ENCODE data around the gene ATM.
"Not testable (repeated sequence)": the region's sequence is repeated elsewhere in the genome, so short reads cannot be mapped to it uniquely, and the experiment has no call there.

The ATM gene

DNA sequence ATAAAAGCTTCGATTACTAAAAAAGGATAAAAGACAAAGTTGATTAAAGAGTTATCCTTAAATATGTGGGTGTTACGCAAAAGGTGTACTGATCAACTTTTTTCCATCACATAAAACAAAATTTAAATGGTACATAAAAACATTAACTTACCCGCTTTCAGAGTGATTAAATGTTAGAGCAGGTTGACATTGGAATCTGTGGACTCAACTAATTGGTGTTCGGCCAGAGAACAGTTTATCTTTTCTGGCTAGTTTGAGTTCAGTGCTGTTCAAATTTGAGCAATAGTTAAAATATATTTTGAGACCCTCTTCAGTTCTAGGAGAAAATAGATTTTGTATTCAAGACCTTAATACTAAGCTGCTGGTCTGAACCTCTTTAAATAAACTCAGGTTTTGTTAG, 56.1 kb downstream of the ATM start:
- no peaks in the 10 kb centered on the region for H4K20me1 ChIP-seq (ENCODE audit: insufficient read depth, low read length)
- TF ChIP-seq, protein P1, sequence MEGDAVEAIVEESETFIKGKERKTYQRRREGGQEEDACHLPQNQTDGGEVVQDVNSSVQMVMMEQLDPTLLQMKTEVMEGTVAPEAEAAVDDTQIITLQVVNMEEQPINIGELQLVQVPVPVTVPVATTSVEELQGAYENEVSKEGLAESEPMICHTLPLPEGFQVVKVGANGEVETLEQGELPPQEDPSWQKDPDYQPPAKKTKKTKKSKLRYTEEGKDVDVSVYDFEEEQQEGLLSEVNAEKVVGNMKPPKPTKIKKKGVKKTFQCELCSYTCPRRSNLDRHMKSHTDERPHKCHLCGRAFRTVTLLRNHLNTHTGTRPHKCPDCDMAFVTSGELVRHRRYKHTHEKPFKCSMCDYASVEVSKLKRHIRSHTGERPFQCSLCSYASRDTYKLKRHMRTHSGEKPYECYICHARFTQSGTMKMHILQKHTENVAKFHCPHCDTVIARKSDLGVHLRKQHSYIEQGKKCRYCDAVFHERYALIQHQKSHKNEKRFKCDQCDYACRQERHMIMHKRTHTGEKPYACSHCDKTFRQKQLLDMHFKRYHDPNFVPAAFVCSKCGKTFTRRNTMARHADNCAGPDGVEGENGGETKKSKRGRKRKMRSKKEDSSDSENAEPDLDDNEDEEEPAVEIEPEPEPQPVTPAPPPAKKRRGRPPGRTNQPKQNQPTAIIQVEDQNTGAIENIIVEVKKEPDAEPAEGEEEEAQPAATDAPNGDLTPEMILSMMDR (IDR thresholded peaks at IDR 0.05; ENCODE audit: low read depth, low read length), result no peak
- no peak for TF ChIP-seq EZH2phosphoT487 (IDR thresholded peaks at IDR 0.05; ENCODE audit: low read depth)
- peaks cover 23% of the 10 kb centered on the region for H3K36me3 ChIP-seq (replicated peaks; ENCODE audit: low read depth, low read length)
- no peak overlapping the region for H3K4me2 ChIP-seq (ENCODE audit: low read length)
- H3K4me3 ChIP-seq (ENCODE audit: low read length), result no peak overlapping the region
- no peaks in the 10 kb centered on the region for H3K4me1 ChIP-seq (ENCODE audit: low read length)
- H2AFZ ChIP-seq (ENCODE audit: low read depth, low read length), result no peak overlapping the region
- no peak overlapping the region for H3K9ac ChIP-seq (ENCODE audit: low read length)
- H3K27me3 ChIP-seq (ENCODE audit: low read depth, low read length), result no peaks in the 10 kb centered on the region
- H3K27ac ChIP-seq (ENCODE audit: low read length), result no peak overlapping the region
- no peaks in the 10 kb centered on the region for H3K79me2 ChIP-seq (ENCODE audit: low read length)
- no peaks in the 10 kb centered on the region for H3K9me3 ChIP-seq (ENCODE audit: insufficient read depth, low read length)

DNA sequence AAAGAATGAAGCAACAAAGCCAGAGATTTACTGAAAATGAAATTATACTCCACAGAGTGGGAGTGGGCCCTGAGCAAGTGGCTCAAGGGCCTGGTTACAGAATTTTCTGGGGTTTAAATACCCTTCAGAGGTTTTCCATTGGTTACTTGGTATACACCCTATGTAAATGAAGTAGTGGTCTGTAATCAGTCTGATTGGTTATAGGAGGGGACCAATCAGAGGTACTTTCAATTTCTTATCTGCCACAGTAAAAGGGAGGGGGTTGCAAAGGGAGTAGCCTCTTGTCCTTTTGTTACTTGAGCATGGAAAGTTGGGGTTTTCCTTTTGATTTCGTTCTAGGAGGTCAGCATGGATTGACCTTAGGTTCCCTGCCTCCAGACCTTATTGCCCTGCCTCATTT, 63.5 kb downstream of the ATM start:
- no peak overlapping the region for H3K9ac ChIP-seq (ENCODE audit: low read length)
- H3K27ac ChIP-seq (ENCODE audit: low read length), result no peak overlapping the region
- H3K36me3 ChIP-seq (replicated peaks; ENCODE audit: low read depth, low read length), result peaks cover 22% of the 10 kb centered on the region
- no peak overlapping the region for H3K4me2 ChIP-seq (ENCODE audit: low read length)
- H2AFZ ChIP-seq (ENCODE audit: low read depth, low read length), result no peak overlapping the region
- H3K4me1 ChIP-seq (ENCODE audit: low read length), result no peaks in the 10 kb centered on the region
- TF ChIP-seq, protein P1 (IDR thresholded peaks at IDR 0.05; ENCODE audit: low read depth, low read length), result no peak
- no peak for TF ChIP-seq EZH2phosphoT487 (IDR thresholded peaks at IDR 0.05; ENCODE audit: low read depth)
- H3K9me3 ChIP-seq (ENCODE audit: insufficient read depth, low read length), result no peaks in the 10 kb centered on the region
- H3K27me3 ChIP-seq (ENCODE audit: low read depth, low read length), result no peaks in the 10 kb centered on the region
- no peak overlapping the region for H3K4me3 ChIP-seq (ENCODE audit: low read length)
- no peaks in the 10 kb centered on the region for H4K20me1 ChIP-seq (ENCODE audit: insufficient read depth, low read length)
- H3K79me2 ChIP-seq (ENCODE audit: low read length), result no peaks in the 10 kb centered on the region

DNA sequence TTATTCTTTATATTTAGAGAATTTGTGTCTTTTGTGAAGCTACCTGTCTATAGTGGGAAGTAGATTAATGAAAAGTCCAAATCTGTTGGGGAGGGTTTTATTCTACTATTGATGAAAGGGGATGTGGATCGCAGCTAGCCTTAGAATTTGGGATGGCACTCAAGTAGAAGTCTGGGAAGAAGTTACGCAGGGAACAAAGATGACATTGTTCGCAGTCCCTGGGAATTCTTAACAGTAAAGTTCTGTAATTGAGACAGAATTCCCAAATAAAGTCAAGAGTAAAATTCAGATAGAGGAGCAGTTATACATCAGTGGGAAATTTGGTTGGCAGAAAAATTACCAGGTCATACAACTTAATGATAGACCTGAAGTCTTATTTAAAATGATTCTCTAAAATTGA, 64.1 kb downstream of the ATM start:
- TF ChIP-seq EZH2phosphoT487 (IDR thresholded peaks at IDR 0.05; ENCODE audit: low read depth), result no peak
- TF ChIP-seq, protein P1 (IDR thresholded peaks at IDR 0.05; ENCODE audit: low read depth, low read length), result no peak
- Histone ChIP-seq H2AFZ (ENCODE audit: low read depth, low read length) (no peak overlapping the region), H3K27ac (ENCODE audit: low read length) (no peak overlapping the region), H3K4me3 (ENCODE audit: low read length) (no peak overlapping the region), H3K9ac (ENCODE audit: low read length) (no peak overlapping the region), H3K36me3 (replicated peaks; ENCODE audit: low read depth, low read length) (peaks cover 22% of the 10 kb centered on the region), H4K20me1 (ENCODE audit: insufficient read depth, low read length) (no peaks in the 10 kb centered on the region), H3K4me2 (ENCODE audit: low read length) (no peak overlapping the region), H3K4me1 (ENCODE audit: low read length) (no peaks in the 10 kb centered on the region), H3K9me3 (ENCODE audit: insufficient read depth, low read length) (no peaks in the 10 kb centered on the region), H3K27me3 (ENCODE audit: low read depth, low read length) (no peaks in the 10 kb centered on the region), H3K79me2 (ENCODE audit: low read length) (no peaks in the 10 kb centered on the region)

DNA sequence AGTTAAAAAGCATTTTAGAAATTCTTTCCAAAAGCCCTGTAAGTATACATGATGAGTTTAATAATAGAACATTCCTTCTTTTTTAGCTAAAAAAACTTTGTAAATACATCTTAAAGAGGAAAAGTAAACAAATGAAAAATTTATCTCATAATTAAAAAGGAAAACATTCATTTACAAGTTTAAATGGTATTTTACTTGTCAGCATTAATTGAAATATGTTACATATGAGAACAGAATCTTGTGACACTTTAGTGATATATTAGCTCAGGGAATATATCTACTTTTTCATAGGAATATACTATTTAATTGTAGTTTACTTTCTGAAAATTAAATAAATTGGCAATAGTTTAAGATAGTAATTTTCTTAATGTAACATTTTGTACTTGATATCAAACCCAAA, 66.2 kb downstream of the ATM start:
- H3K4me2 ChIP-seq (ENCODE audit: low read length); H3K27ac ChIP-seq (ENCODE audit: low read length): not testable (repeated sequence)
- peaks cover 12% of the 10 kb centered on the region for H3K36me3 ChIP-seq (replicated peaks; ENCODE audit: low read depth, low read length)

DNA sequence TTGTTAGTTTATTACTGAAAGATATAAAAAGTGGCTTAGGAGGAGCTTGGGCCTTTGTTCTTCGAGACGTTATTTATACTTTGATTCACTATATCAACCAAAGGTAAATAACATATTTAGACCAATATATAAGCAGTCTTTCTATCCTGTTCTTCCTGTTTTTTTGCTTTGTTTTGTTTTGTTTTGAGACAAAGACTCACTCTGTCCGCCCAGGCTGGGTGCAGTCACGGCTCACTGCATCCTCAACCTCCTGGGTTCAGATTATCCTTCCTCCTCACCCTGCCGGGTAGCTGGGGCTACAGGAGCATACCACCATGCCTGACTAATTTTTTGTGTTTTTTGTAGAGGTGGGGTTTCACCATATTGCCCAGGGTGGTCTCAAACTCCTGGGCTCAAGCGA, 66.8 kb downstream of the ATM start:
- Histone ChIP-seq H3K4me3 (ENCODE audit: low read length) (no peak overlapping the region), H2AFZ (ENCODE audit: low read depth, low read length) (no peak overlapping the region), H3K9ac (ENCODE audit: low read length) (no peak overlapping the region), H3K27ac (ENCODE audit: low read length) (no peak overlapping the region), H3K9me3 (ENCODE audit: insufficient read depth, low read length) (no peaks in the 10 kb centered on the region), H4K20me1 (ENCODE audit: insufficient read depth, low read length) (no peaks in the 10 kb centered on the region), H3K4me2 (ENCODE audit: low read length) (no peak overlapping the region), H3K4me1 (ENCODE audit: low read length) (no peaks in the 10 kb centered on the region), H3K36me3 (replicated peaks; ENCODE audit: low read depth, low read length) (peaks cover 6% of the 10 kb centered on the region), H3K79me2 (ENCODE audit: low read length) (no peaks in the 10 kb centered on the region), H3K27me3 (ENCODE audit: low read depth, low read length) (no peaks in the 10 kb centered on the region)
- TF ChIP-seq, protein P1 (IDR thresholded peaks at IDR 0.05; ENCODE audit: low read depth, low read length), result no peak
- no peak for TF ChIP-seq EZH2phosphoT487 (IDR thresholded peaks at IDR 0.05; ENCODE audit: low read depth)

More for the DNA sequence above, 66.2 kb downstream of the ATM start:
- not testable (repeated sequence) for H2AFZ ChIP-seq (ENCODE audit: low read depth, low read length); H3K79me2 ChIP-seq (ENCODE audit: low read length); H3K4me3 ChIP-seq (ENCODE audit: low read length); H3K4me1 ChIP-seq (ENCODE audit: low read length); H3K9ac ChIP-seq (ENCODE audit: low read length); H3K27me3 ChIP-seq (ENCODE audit: low read depth, low read length); H3K9me3 ChIP-seq (ENCODE audit: insufficient read depth, low read length); H4K20me1 ChIP-seq (ENCODE audit: insufficient read depth, low read length)

Measured in OCI-LY3 (cell line).